ENCODE data around the gene SMARCC1. TPM values are rescaled to one million over a fixed set of nuclear protein-coding genes. Genes with fewer than 3 reads are reported as not detected.

Gene SMARCC1
- total and polyA plus RNA-seq, 3 donors from 2014 or later: 48.1 to 80.1 (median 64.4) TPM

- TF ChIP-seq, protein P1, sequence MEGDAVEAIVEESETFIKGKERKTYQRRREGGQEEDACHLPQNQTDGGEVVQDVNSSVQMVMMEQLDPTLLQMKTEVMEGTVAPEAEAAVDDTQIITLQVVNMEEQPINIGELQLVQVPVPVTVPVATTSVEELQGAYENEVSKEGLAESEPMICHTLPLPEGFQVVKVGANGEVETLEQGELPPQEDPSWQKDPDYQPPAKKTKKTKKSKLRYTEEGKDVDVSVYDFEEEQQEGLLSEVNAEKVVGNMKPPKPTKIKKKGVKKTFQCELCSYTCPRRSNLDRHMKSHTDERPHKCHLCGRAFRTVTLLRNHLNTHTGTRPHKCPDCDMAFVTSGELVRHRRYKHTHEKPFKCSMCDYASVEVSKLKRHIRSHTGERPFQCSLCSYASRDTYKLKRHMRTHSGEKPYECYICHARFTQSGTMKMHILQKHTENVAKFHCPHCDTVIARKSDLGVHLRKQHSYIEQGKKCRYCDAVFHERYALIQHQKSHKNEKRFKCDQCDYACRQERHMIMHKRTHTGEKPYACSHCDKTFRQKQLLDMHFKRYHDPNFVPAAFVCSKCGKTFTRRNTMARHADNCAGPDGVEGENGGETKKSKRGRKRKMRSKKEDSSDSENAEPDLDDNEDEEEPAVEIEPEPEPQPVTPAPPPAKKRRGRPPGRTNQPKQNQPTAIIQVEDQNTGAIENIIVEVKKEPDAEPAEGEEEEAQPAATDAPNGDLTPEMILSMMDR (IDR thresholded peaks at IDR 0.05): no peak
- TF ChIP-seq POLR2A (IDR thresholded peaks at IDR 0.05): no peak
- Histone ChIP-seq H3K4me1 (peaks cover 18% of the 10 kb centered on the region), H3K4me3 (no peak overlapping the region), H3K9me3 (no peaks in the 10 kb centered on the region), H3K27ac (peak overlapping the region; percentile 39 to 62), H3K36me3 (ENCODE audit: low read depth, missing control alignments) (no peaks in the 10 kb centered on the region), H3K27me3 (no peaks in the 10 kb centered on the region)
- no peak for DNase-seq
- 71 to 89% methylated on average over 2 of the region's 2 CpGs for WGBS, 2 donors
- intact Hi-C loops (cut with DNase I; ENCODE audit: low total_unique reads): no loop called here
Measured at GRCh38 chr3:47611576-47611975, 170.1 kb downstream of the SMARCC1 start.

DNA sequence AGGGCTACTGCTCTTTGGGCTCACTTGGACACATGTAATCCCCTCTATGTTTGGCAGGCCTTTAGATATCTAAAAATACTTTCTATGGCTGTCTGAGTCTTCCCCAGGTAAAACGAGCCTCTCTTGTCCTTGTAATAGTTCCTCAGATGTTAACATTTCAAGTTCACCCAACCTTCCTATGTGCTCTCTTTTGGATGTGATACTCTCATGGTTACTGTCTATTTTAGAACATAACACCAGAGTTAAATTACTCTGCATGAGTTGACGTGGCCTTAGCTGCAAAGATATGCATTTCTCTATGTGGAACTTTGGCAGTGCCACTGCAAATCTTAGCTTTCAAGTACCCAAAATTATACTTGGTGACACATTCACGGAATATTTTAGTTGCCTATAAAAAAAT, 171.1 kb downstream of the SMARCC1 start:
- intact Hi-C loops (cut with DNase I; ENCODE audit: low total_unique reads): no loop called here
- no peak for DNase-seq
- WGBS, 2 donors: 88 to 92% methylated on average over 3 of the region's 3 CpGs
- H3K36me3 ChIP-seq (ENCODE audit: low read depth, missing control alignments): no peaks in the 10 kb centered on the region
- H3K27me3 ChIP-seq: no peaks in the 10 kb centered on the region
- no peaks in the 10 kb centered on the region for H3K9me3 ChIP-seq
- TF ChIP-seq POLR2A (IDR thresholded peaks at IDR 0.05): no peak
- peaks cover 18% of the 10 kb centered on the region for H3K4me1 ChIP-seq
- H3K4me3 ChIP-seq: no peak overlapping the region
- no peak overlapping the region for H3K27ac ChIP-seq

- Histone ChIP-seq H3K36me3 (ENCODE audit: low read depth, missing control alignments) (no peaks in the 10 kb centered on the region), H3K4me3 (no peak overlapping the region), H3K27ac (no peak overlapping the region), H3K27me3 (no peaks in the 10 kb centered on the region), H3K9me3 (no peaks in the 10 kb centered on the region), H3K4me1 (peaks cover 8% of the 10 kb centered on the region)
- WGBS, 2 donors: 78 to 91% methylated on average over 2 of the region's 2 CpGs
- TF ChIP-seq, protein P1 (IDR thresholded peaks at IDR 0.05): no peak
- TF ChIP-seq POLR2A (IDR thresholded peaks at IDR 0.05): no peak
- DNase-seq: no peak
- intact Hi-C loops (cut with DNase I; ENCODE audit: low total_unique reads): no loop called here
Measured at GRCh38 chr3:47607335-47607734, 174.4 kb downstream of the SMARCC1 start.

- WGBS, 2 donors: 92 to 93% methylated on average over 5 of the region's 5 CpGs
- no peaks in the 10 kb centered on the region for H3K9me3 ChIP-seq
- DNase-seq: no peak
- intact Hi-C loops (cut with DNase I; ENCODE audit: low total_unique reads): no loop called here
- H3K27me3 ChIP-seq: no peaks in the 10 kb centered on the region
- H3K4me3 ChIP-seq: no peak overlapping the region
- no peak overlapping the region for H3K27ac ChIP-seq
- TF ChIP-seq POLR2A (IDR thresholded peaks at IDR 0.05): no peak
- TF ChIP-seq, protein P1 (IDR thresholded peaks at IDR 0.05): no peak
- H3K4me1 ChIP-seq: no peaks in the 10 kb centered on the region
- no peaks in the 10 kb centered on the region for H3K36me3 ChIP-seq (ENCODE audit: low read depth, missing control alignments)
Measured at GRCh38 chr3:47606165-47606564, 175.5 kb downstream of the SMARCC1 start.

GRCh38 chr3:47605652-47606051, 176.0 kb downstream of the SMARCC1 start:
- Histone ChIP-seq H3K4me3 (no peak overlapping the region), H3K27ac (no peak overlapping the region), H3K4me1 (no peaks in the 10 kb centered on the region), H3K9me3 (no peaks in the 10 kb centered on the region), H3K27me3 (no peaks in the 10 kb centered on the region), H3K36me3 (ENCODE audit: low read depth, missing control alignments) (no peaks in the 10 kb centered on the region)
- DNase-seq: no peak
- TF ChIP-seq, protein P1 (IDR thresholded peaks at IDR 0.05): no peak
- TF ChIP-seq POLR2A (IDR thresholded peaks at IDR 0.05): no peak
- intact Hi-C loops (cut with DNase I; ENCODE audit: low total_unique reads): no loop called here
- WGBS, 2 donors: 30 to 38% methylated on average over 2 of the region's 2 CpGs

Data from testis (tissue), 3 donors.